Liver (tissue), 9 donors: ENCODE measurements around the gene PTPRN2. TPM values are rescaled to one million over a fixed set of nuclear protein-coding genes. Genes with fewer than 3 reads are reported as not detected.

ENCODE experiments used
- DNase-seq: peaks from one replicate; pipeline ENCODE4 v3.0.0-alpha.2; 2017; ENCODE audit warnings: low spot score
- H3K27ac ChIP-seq, 2 donors: one replicate each; pipeline ENCODE4 v1.7.0; 2013; ENCODE audit warnings: inconsistent platforms in 2 of 2, low read length in 2 of 2, control low read depth in 1 of 2, low read depth in 1 of 2, mild to moderate bottlenecking in 1 of 2
- H3K27me3 ChIP-seq, 4 donors: one replicate each; pipeline versions ENCODE4 v1.6.1 to v1.7.0; 2013; ENCODE audit warnings: low read length in 3 of 4, inconsistent platforms in 1 of 4, mild to moderate bottlenecking in 1 of 4, moderate library complexity in 1 of 4; ENCODE audit not compliant: control insufficient read depth in 4 of 4, insufficient read depth in 4 of 4
- H3K36me3 ChIP-seq, 4 donors: one replicate each; pipeline versions ENCODE4 v1.6.1 to v1.7.0; 2013; ENCODE audit warnings: low read length in 3 of 4, mild to moderate bottlenecking in 3 of 4, low read depth in 1 of 4, moderate library complexity in 1 of 4; ENCODE audit not compliant: control insufficient read depth in 4 of 4, insufficient read depth in 3 of 4
- H3K4me1 ChIP-seq, 4 donors: one replicate each; pipeline versions ENCODE4 v1.6.1 to v1.7.0; 2013; ENCODE audit warnings: low read length in 3 of 4, mild to moderate bottlenecking in 3 of 4, moderate library complexity in 1 of 4; ENCODE audit not compliant: control insufficient read depth in 4 of 4, insufficient read depth in 4 of 4
- H3K4me3 ChIP-seq, 3 donors: one replicate each; pipeline versions ENCODE4 v1.6.1 to v1.7.0; 2013; ENCODE audit warnings: low read length in 3 of 3, control low read depth in 1 of 3, low read depth in 1 of 3, mild to moderate bottlenecking in 1 of 3
- H3K9ac ChIP-seq, 2 donors: one replicate each; pipeline ENCODE4 v1.7.0; 2013; ENCODE audit warnings: low read length in 2 of 2, mild to moderate bottlenecking in 2 of 2, moderate library complexity in 2 of 2, control low read depth in 1 of 2, low read depth in 1 of 2
- H3K9me3 ChIP-seq, 4 donors: one replicate each; pipeline versions ENCODE4 v1.6.1 to v1.7.0; 2013; ENCODE audit warnings: low read length in 3 of 4; ENCODE audit not compliant: control insufficient read depth in 4 of 4
- CTCF ChIP-seq: fragments of 150-350 bp; IDR thresholded peaks from 2 replicates; pipeline ENCODE4 v1.5.1; 2017; ENCODE audit warnings: improper control_type of control experiment, low read depth, low read length; ENCODE audit not compliant: missing input control
- EGR1 ChIP-seq, 2 donors: IDR thresholded peaks; 2 replicates each; pipeline ENCODE4 v1.6.1; 2016 to 2018; ENCODE audit warnings: antibody characterized with exemption in 2 of 2, low read depth in 2 of 2
- FOXA2 ChIP-seq: IDR thresholded peaks from 2 replicates; pipeline ENCODE4 v1.6.1; 2016; ENCODE audit warnings: antibody characterized with exemption
- HNF4A ChIP-seq, 2 donors: conservative IDR thresholded peaks; 2 replicates each; pipeline ENCODE4 v1.6.1; 2016; ENCODE audit warnings: antibody characterized with exemption in 2 of 2, mild to moderate bottlenecking in 2 of 2
- HNF4G ChIP-seq: IDR thresholded peaks from 2 replicates; pipeline ENCODE4 v1.6.1; 2016; ENCODE audit warnings: antibody characterized with exemption
- JUND ChIP-seq, 2 donors: IDR thresholded peaks; 2 replicates each; pipeline ENCODE4 v1.6.1; 2016; ENCODE audit warnings: antibody characterized with exemption in 2 of 2
- NR2F2 ChIP-seq: IDR thresholded peaks from 2 replicates; pipeline ENCODE4 v1.6.1; 2016; ENCODE audit warnings: antibody characterized with exemption
- REST ChIP-seq: IDR thresholded peaks from 2 replicates; pipeline ENCODE4 v1.6.1; 2016; ENCODE audit warnings: antibody characterized with exemption, mild to moderate bottlenecking
- RXRA ChIP-seq, 2 donors: IDR thresholded peaks; 2 replicates each; pipeline ENCODE4 v1.6.1; 2017 to 2018; ENCODE audit warnings: antibody characterized with exemption in 2 of 2, mild to moderate bottlenecking in 1 of 2
- SP1 ChIP-seq: IDR thresholded peaks from 2 replicates; pipeline ENCODE4 v1.6.1; 2018; ENCODE audit warnings: antibody characterized with exemption, mild to moderate bottlenecking
- TAF1 ChIP-seq: conservative IDR thresholded peaks from 2 replicates; pipeline ENCODE4 v1.6.1; 2016; ENCODE audit warnings: antibody characterized with exemption, mild to moderate bottlenecking
- YY1 ChIP-seq: IDR thresholded peaks from 2 replicates; pipeline ENCODE4 v1.6.1; 2016; ENCODE audit warnings: antibody characterized with exemption, mild to moderate bottlenecking
- WGBS: extraction: QIAGEN DNeasy Blood & Tissue Kit; methylation state at CpG from one replicate; pipeline ENCODE4 v1.1.7; 2013; 5-methylcytosine and 5-hydroxymethylcytosine counted together
- polyA plus RNA-seq, 2 donors: library from polyadenylated mRNA; stranded (reverse) in 1 of 2; unstranded in 1 of 2; fragments of 200-250 nt in 1 of 2; fragments of >200 nt in 1 of 2; fragmentation: Nextera tagmentation in 1 of 2; extraction: Ambion mirVana in 1 of 2; gene quantifications; one replicate each; pipeline versions ENCODE4 v1.2.1 to v1.2.3, GENCODE V29; 2013 to 2015
- total RNA-seq, 2 donors: library from RNA; depleted of rRNA; stranded (reverse); fragments of >200 nt; gene quantifications; one replicate each; pipeline ENCODE4 v1.2.3, GENCODE V29; 2014
- TF ChIP-seq, protein P1 (sequence below): IDR thresholded peaks from 2 replicates; pipeline ENCODE4 v1.6.1; 2016; ENCODE audit warnings: antibody characterized with exemption
- TF ChIP-seq, protein P2 (sequence below): IDR thresholded peaks from 2 replicates; pipeline ENCODE4 v1.6.1; 2016; ENCODE audit warnings: antibody characterized with exemption
- donor health status: healthy.
- donor health status: healthy.
- donor health status: healthy.
- donor health status: healthy.
- donor health status: healthy.

Gene PTPRN2
- total and polyA plus RNA-seq, 4 donors, result 0.75 to 1.9 (median 1.1) TPM

DNA sequence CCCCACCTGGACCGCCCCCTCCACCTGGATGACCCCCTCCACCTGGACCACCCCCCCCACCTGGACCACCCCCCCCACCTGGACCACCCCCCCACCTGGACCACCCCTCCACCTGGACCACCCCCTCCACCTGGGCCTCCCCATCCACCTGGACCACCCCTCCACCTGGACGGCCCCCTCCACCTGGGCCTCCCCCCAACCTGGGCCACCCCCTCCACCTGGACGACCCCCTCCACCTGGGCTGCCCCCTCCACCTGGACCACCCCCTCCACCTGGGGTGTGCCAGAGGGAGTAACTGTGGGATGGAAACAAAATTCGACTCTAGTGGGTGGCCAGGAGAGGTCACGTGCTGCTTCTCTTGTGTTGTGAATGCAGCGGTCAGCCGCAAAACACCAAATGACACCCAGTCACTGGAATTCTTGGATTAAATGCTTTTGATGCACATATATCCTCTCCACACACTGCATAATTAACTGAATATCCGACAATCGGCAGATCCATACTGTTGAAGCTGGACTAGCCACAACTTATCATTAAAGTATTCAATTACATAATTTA, 316.7 kb downstream of the PTPRN2 start:
- H3K27me3 ChIP-seq, result no peaks in the 10 kb centered on the region
- DNase-seq, result no peak
- no peaks in the 10 kb centered on the region for H3K4me1 ChIP-seq
- H3K4me3 ChIP-seq, result no peak overlapping the region
- no peaks in the 10 kb centered on the region for H3K9me3 ChIP-seq
- WGBS, result 94% methylated on average over 8 of the region's 9 CpGs
- no peaks in the 10 kb centered on the region for H3K36me3 ChIP-seq
- TF ChIP-seq TAF1 (no peak), CTCF (no peak)
- H3K27ac ChIP-seq, result no peak overlapping the region
- H3K9ac ChIP-seq, result no peak overlapping the region

GRCh38 chr7:158270106-158270775, 317.4 kb downstream of the PTPRN2 start:
- H3K9ac ChIP-seq, result no peak overlapping the region
- WGBS, result 90% methylated on average over 13 of the region's 13 CpGs
- H3K27ac ChIP-seq, result no peak overlapping the region
- no peaks in the 10 kb centered on the region for H3K36me3 ChIP-seq
- no peak for TF ChIP-seq REST
- TF ChIP-seq, protein P1, sequence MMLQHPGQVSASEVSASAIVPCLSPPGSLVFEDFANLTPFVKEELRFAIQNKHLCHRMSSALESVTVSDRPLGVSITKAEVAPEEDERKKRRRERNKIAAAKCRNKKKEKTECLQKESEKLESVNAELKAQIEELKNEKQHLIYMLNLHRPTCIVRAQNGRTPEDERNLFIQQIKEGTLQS, result no peak
- TF ChIP-seq TAF1, result no peak
- no peak for TF ChIP-seq SP1
- TF ChIP-seq RXRA (IDR thresholded peaks at IDR 0.05), result no peak
- no peaks in the 10 kb centered on the region for H3K27me3 ChIP-seq
- DNase-seq, result no peak
- H3K9me3 ChIP-seq, result no peaks in the 10 kb centered on the region
- H3K4me3 ChIP-seq, result no peak overlapping the region
- no peaks in the 10 kb centered on the region for H3K4me1 ChIP-seq

GRCh38 chr7:158268816-158269535, 318.6 kb downstream of the PTPRN2 start:
- 92% methylated on average over 28 of the region's 28 CpGs for WGBS
- Histone ChIP-seq H3K4me1 (peaks cover 3 to 9% (median 6%) of the 10 kb centered on the region in 4 donors), H3K9ac (no peak overlapping the region), H3K27me3 (no peaks in the 10 kb centered on the region), H3K27ac (no peak overlapping the region), H3K9me3 (no peaks in the 10 kb centered on the region), H3K4me3 (no peak overlapping the region), H3K36me3 (no peaks in the 10 kb centered on the region)
- DNase-seq, result no peak
- TF ChIP-seq HNF4G, result no peak
- no peak for TF ChIP-seq RXRA (IDR thresholded peaks at IDR 0.05)
- TF ChIP-seq SP1, result no peak
- no peak for TF ChIP-seq NR2F2
- no peak for TF ChIP-seq JUND (IDR thresholded peaks at IDR 0.05)
- TF ChIP-seq FOXA2, result no peak
- TF ChIP-seq, protein P1, result no peak
- TF ChIP-seq EGR1 (IDR thresholded peaks at IDR 0.05; ENCODE audit: low read depth in 2 of 2), result no peak
- TF ChIP-seq, protein P2, sequence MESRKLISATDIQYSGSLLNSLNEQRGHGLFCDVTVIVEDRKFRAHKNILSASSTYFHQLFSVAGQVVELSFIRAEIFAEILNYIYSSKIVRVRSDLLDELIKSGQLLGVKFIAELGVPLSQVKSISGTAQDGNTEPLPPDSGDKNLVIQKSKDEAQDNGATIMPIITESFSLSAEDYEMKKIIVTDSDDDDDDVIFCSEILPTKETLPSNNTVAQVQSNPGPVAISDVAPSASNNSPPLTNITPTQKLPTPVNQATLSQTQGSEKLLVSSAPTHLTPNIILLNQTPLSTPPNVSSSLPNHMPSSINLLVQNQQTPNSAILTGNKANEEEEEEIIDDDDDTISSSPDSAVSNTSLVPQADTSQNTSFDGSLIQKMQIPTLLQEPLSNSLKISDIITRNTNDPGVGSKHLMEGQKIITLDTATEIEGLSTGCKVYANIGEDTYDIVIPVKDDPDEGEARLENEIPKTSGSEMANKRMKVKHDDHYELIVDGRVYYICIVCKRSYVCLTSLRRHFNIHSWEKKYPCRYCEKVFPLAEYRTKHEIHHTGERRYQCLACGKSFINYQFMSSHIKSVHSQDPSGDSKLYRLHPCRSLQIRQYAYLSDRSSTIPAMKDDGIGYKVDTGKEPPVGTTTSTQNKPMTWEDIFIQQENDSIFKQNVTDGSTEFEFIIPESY, result no peak
- TF ChIP-seq CTCF, result no peak
- no peak for TF ChIP-seq YY1
- TF ChIP-seq TAF1, result no peak
- TF ChIP-seq HNF4A (conservative IDR thresholded peaks at IDR 0.05), result no peak
